Activated CD4-positive, alpha-beta T cell treated with anti-CD3 and anti-CD28 coated beads for 4 hours (primary cell): ENCODE data around the gene TMPRSS9.
"Not testable (repeated sequence)": the region's sequence is repeated elsewhere in the genome, so short reads cannot be mapped to it uniquely, and the experiment has no call there.

Experiments
- DNase-seq, 2 donors: peaks; one replicate each; pipeline ENCODE4 v3.0.0-alpha.2; 2020

TMPRSS9 gene

DNA sequence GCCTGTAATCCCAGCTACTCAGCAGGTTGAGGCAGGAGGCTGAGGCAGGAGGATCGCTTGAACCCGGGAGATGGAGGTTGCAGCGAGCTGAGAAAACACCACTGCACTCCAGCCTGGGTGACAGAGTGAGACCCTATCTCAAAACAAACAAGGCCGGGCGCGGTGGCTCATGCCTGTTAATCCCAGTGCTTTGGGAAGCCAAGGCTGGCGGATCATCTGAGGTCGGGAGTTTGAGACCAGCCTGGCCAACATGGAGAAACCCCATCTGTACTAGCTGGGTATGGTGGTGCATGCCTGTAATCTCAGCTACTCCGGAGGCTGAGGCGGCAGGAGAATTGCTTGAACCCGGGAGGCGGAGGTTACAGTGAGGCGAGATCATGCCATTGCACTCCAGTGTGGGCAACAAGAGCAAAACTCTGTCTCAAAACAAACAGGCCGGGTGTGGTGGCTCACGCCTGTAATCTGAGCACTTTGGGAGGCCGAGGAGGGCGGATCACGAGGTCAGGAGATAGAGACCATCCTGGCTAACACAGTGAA, 35.3 kb downstream of the TMPRSS9 start:
- DNase-seq: not testable (repeated sequence)

DNA sequence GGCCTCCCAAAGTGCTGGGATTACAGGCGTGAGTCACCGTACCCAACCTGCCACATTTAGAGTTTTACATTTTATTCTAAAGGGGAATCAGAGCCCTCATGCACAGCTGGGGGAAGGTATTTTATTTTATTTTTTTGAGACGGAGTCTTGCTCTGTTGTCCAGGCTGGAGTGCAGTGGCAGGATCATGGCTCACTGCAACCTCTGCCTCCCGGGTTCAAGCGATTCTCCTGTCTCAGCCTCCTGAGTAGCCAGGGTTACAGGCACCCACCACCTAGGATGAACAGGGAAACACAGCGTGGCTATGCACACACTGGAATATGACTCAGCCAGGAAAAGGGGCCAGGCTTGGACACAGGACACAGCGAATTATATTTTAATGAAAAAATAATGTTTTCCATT, 37.1 kb downstream of the TMPRSS9 start:
- not testable (repeated sequence) for DNase-seq

DNA sequence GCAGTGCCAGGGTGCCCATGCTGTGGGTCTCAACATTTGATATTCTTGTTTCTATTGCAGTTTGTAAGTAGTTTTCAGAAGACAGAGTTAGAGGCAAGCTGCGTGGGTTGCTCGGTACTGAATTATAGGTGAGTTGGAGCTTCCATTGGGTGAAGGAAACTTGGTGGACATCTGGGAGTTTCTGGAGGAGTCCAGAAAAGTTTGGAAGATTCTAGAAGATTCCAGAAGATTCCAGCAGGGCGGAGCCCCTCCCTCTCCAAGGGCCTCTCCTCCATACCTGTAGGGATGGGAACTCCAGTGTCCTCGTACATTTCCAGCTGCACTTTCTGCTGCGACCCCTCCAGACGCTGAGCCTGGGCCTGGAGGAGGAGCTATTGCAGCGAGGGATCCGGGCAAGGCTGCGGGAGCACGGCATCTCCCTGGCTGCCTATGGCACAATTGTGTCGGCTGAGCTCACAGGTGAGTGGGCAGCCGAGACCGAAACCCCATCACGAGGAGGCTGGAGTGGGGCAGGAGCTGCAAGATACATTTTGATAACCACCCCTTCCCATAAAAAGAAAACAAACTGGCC, 38.8 kb downstream of the TMPRSS9 start:
- DNase-seq: no peak

DNA sequence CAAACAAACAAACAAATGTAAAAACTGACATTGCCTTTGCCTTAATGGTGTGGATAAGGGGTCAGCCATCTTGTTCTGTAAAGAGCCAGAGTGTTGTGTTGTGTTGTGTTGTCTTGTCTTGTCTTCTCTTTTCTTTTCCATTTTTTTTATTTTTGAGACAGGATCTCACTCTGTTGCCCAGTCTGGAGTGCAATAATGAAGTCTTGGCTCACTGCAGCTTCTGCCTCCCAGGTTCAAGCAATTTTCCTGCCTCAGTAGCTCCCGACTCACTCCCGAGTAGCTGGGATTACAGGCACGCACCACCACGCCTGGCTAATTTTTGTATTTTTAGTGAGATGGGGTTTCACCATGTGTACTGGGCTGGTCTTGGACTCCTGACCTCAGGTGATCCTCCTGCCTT, 39.5 kb downstream of the TMPRSS9 start:
- no peak for DNase-seq

DNA sequence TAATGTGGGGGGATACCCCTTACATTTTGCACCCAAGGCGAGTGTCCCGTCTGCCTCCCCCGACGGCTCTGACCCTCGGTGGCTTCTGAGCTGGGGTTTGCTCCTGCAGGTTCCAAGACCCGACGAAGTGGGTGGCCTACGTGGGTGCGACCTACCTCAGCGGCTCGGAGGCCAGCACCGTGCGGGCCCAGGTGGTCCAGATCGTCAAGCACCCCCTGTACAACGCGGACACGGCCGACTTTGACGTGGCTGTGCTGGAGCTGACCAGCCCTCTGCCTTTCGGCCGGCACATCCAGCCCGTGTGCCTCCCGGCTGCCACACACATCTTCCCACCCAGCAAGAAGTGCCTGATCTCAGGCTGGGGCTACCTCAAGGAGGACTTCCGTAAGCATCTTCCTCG, 48.2 kb downstream of the TMPRSS9 start:
- DNase-seq: no peak

DNA sequence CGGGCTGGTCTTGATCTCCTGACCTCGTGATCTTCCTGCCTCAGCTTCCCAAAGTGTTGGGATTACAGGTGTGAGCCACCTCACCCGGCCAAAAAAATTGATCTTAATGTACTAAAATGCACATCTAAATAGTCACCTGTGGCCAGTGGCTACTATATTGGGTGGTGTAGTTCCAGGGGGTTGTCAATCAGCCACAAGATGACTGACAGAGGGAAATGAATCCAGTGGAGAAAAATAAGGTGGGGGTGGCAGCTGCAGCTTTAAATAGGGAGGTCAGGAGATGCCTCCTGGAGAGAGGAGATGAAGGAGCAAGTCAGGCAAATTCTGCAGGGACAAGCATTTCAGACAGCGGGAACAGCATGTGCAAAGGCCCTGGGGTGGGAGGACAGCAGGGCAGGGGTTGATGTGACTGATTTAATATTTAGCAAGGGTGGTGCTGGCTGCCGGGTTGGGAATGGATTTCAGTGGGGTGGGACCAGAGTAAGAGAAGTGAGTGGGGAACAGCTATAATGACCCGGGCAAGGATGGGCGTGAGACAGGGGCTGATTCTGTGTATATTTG, 49.4 kb downstream of the TMPRSS9 start:
- no peak for DNase-seq

DNA sequence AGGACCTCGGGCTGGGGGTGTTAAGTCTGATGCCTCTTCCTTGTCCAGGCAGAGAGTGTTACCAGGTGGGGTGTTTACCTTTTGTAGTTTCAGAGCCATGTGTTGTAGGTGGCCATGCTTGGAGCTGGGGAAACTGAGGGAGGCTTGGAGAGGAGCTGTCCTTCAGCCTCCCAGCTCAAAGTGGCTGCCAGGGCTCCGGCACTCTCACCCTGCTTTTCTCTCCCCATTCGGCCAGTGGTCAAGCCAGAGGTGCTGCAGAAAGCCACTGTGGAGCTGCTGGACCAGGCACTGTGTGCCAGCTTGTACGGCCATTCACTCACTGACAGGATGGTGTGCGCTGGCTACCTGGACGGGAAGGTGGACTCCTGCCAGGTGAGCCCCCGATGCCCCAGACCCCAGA, 50.0 kb downstream of the TMPRSS9 start:
- no peak for DNase-seq

DNA sequence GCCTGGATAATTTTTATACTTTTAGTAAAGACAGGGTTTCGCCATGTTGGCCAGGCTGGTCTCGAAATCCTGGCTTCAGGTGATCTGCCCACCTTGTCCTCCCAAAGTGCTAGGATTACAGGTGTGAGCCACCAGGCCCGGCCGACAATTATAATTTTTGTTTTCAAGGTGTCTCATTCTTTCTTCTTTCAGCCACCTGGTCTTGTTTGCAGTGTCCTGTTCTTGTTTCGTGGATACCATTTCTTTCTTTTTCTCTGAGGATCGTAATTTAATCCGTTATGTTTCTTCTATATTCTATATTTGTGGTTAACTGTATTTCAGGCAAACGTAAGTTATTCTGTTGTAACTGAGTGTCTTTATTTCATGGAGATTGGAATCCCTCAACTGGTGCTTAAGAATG, 51.6 kb downstream of the TMPRSS9 start:
- DNase-seq: no peak

DNA sequence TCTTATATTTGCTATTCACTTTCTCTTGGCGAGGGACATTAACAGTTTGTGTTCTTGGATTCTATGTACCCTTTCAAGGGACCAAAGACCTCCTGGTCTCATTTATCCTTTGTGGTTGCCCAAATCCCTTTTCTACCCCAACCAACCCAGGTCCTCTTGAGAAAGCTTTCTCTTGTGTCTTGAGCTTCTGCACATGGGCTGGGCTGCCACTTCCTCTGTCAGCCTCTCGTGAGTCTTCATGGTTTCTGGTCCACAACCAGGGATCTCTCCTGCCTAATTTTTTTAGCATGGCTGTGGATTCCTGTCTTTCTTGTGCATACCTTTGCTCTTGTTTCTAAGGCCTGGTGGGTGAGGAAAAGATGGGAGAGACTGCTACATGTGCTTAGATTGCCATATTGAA, 52.4 kb downstream of the TMPRSS9 start:
- no peak for DNase-seq

DNA sequence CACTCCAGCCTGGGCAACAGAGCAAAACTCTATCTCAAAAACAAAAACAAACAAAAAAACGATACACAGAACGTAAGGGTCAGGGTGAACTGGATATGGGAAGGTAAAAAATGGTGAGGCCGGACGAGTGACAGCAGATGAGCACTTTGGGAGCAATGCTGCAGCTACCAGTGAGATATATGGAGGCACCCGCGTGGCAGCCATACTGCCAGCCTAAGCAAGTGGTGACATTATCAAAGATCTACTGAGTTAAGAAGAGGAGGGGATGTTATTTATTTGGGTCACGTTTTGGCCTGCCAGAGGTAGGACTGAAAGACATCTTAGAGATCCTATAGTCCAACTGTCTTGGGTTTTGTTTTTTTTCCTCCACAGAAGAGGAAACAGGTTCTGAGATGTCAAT, 53.1 kb downstream of the TMPRSS9 start:
- no peak for DNase-seq

DNA sequence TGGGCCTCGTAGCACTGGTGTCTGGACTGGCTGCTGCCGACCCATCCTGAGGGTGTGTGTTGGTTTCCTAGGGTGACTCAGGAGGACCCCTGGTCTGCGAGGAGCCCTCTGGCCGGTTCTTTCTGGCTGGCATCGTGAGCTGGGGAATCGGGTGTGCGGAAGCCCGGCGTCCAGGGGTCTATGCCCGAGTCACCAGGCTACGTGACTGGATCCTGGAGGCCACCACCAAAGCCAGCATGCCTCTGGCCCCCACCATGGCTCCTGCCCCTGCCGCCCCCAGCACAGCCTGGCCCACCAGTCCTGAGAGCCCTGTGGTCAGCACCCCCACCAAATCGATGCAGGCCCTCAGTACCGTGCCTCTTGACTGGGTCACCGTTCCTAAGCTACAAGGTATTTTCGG, 53.6 kb downstream of the TMPRSS9 start:
- no peak for DNase-seq

DNA sequence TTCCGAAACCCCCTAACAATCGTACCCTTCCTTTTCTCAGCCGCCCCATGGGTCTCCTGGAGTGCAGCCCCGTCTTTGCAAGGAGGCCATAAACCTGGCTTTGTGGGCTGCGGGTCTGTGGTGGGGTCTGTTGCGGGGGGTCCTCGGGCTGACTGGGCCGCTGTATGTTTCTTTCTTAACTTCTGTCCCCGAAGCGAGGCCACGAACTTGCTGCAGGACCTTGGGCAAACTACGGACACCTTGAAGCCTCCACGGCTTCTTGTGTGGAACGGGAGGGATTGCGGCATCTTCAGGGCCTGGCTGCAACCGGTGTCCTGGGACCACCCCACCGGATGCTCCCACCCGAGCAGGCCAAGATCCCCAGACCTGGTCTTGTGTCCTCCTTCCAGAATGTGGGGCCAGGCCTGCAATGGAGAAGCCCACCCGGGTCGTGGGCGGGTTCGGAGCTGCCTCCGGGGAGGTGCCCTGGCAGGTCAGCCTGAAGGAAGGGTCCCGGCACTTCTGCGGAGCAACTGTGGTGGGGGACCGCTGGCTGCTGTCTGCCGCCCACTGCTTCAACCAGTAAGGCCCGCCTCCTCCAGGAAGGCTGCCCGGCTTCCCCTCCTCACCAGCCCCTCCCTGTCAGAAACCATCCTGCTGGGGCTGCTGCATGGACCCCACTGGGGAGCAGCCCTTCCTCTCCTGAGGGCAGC, 55.4 kb downstream of the TMPRSS9 start:
- no peak for DNase-seq

DNA sequence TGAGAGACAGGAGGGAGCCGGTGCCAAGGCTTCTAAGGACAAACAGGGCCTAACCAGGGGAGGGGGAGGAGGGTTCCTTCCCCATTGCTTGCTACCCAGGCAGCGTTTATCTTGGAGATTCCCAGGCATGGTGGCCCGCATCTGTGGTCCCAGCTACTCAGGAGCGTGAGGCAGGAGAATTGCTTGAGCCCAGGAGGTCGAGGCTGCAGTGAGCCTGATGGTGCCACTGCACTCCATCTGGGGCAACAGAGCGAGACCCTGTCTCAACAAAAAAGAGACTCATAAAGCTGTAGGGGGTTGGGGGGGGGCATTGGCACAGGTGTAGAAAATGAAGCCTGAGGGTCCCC, 55.9 kb downstream of the TMPRSS9 start:
- DNase-seq: no peak

DNA sequence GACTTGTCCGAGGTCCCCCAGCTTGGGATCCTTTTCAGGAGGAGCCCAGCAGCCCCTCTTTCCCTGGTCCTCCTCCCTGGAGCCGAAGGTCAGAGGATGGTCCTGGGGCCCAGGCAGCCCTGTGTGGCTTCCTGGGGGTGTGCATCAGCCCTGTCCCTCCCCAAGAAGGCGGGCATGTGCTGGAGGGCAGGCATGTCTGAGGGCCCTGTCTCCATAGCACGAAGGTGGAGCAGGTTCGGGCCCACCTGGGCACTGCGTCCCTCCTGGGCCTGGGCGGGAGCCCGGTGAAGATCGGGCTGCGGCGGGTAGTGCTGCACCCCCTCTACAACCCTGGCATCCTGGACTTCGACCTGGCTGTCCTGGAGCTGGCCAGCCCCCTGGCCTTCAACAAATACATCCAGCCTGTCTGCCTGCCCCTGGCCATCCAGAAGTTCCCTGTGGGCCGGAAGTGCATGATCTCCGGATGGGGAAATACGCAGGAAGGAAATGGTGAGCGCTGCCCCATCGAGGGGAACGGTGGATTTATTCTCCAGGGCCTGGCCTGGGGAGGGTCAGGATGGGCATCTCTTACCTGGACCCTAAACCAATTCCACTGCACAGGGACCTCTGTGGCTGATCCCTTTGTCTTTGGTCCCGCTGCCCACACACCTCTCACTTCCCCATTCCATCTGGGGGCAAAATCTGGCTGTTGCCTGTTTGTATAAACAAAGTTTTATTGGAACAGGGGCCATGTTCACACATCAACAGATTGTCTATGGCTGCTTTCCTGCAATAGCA, 56.4 kb downstream of the TMPRSS9 start:
- no peak for DNase-seq

DNA sequence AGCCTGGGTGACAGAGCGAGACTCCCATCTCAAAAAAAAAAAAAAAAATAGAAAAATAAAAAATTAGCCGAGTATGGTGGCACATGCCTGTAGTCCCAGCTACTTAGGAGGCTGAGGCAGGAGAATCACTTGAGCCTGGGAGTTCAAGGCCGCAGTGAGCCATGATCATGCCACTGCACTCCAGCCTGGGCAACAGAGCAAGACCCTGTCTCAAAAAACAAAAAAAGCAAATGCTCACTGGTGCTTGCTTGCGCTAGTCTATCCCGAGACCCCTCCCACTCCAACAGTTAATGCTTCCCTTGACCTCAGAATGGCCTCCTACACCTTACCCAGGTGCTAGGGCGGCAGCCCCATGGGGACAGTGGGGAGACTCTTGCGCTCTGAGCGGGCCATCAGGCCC, 57.4 kb downstream of the TMPRSS9 start:
- DNase-seq: not testable (repeated sequence)

DNA sequence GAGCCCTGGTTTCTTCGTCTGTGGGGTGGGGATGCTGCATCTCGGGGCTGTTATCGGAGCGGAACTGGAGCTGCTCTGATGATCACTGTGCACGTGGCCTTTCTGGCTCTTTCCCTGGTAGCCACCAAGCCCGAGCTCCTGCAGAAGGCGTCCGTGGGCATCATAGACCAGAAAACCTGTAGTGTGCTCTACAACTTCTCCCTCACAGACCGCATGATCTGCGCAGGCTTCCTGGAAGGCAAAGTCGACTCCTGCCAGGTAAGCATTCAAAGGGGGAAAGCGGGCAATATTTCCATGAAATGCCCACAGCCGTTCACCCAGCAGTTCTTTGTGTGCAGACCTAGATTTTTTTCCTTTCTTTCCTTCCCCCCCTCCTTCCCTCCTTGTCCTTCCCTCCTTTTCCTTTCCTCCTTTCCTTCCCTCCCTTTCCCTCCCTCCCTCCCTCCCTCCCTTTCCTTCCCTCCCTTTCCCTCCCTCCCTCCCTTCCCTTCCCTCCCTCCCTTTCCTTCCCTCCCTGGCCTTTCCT, 57.9 kb downstream of the TMPRSS9 start:
- DNase-seq: no peak

DNA sequence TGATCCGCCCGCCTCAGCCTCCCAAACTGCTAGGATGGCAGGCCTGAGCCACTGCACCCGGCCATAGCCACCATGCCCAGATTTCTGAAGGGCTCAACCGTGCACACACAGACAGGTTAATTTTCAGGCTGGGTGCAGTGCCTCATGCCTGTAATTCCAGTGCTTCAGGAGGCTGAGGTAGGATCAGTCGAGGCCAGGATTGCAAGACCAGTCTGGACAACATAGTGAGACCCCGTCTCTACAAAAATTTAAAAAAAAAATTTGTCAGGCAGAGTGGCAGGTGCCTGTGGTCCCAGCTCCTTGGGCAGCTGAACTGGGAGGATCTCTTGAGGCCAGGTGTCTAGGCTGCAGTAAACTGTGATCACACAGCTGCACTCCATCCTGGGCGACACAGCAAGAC, 59.7 kb downstream of the TMPRSS9 start:
- no peak for DNase-seq

DNA sequence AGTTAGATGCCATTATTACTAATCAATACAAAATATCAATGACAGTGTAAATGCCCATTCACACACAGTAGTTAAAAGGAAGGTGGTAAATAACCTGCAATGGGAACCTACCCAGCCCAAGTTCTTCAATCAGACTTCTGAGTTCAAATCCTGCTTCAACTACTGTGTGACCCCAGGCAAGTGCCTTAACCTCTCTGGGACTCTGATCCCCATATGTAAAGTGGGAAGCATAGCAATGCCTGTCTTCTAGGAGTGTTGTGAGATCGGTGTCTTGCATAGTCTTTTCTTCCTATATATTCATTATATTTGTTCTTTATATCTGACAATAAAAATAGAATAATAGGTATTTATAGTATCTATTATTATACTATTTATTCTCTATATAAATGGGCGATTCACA, 60.4 kb downstream of the TMPRSS9 start:
- no peak for DNase-seq

DNA sequence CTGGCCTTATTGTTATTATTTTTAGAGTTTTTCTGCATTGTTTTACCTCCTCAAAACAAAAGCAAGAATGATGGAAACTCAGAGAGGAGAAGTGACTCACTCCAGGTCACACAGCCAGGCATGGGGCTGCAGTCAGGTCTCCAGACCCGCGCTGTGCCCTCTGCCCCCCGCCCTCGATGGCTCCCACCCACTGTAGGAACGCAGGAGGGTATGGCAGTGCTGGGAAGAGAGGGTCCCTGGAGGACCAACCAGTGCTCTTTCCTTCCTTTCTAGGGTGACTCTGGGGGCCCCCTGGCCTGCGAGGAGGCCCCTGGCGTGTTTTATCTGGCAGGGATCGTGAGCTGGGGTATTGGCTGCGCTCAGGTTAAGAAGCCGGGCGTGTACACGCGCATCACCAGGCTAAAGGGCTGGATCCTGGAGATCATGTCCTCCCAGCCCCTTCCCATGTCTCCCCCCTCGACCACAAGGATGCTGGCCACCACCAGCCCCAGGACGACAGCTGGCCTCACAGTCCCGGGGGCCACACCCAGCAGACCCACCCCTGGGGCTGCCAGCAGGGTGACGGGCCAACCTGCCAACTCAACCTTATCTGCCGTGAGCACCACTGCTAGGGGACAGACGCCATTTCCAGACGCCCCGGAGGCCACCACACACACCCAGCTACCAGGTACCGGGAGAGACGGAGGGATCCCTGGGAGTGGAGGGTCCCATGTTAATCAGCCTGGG, 61.7 kb downstream of the TMPRSS9 start:
- DNase-seq: no peak

DNA sequence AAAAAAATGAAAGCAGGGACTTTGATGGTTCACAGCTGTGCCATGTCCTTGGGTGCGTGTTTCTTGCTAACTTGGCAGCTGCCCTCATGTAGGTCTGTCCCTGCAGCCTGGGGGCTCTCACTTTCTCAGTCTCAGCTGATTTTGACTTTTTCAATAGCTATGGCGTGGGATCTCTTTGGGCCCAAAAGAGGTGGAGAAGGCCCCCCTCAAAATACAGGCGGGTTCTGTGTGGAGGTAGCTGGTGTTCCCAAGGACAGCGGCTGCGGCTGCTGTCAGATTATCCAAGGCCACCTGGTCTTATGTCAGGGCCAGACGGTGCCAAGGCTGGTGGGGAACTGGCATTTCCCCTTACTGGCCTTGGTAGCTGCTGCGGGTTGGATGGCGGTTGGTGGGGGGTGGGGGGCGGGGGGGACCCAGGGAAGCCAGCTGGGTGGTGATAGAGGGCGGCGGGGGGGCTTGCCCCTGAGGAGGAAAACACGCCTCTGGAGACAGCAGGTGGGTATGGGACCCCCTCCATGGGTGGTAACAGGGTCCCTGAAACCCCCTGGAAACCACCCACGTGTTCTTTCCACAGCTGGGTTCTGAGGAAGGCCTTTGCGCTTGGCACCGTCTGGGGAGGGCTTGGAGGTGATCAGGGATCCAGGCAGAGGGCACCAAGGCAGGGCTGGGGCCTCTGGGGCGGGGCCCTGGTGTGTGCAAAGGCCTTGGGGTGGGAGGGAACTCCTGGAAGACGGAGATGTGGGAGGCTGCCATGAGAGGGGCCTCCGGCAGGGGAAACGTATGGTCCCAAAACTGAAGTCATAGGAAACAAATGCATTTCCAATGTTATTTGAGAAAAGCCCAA, 63.2 kb downstream of the TMPRSS9 start:
- DNase-seq: no peak

DNA sequence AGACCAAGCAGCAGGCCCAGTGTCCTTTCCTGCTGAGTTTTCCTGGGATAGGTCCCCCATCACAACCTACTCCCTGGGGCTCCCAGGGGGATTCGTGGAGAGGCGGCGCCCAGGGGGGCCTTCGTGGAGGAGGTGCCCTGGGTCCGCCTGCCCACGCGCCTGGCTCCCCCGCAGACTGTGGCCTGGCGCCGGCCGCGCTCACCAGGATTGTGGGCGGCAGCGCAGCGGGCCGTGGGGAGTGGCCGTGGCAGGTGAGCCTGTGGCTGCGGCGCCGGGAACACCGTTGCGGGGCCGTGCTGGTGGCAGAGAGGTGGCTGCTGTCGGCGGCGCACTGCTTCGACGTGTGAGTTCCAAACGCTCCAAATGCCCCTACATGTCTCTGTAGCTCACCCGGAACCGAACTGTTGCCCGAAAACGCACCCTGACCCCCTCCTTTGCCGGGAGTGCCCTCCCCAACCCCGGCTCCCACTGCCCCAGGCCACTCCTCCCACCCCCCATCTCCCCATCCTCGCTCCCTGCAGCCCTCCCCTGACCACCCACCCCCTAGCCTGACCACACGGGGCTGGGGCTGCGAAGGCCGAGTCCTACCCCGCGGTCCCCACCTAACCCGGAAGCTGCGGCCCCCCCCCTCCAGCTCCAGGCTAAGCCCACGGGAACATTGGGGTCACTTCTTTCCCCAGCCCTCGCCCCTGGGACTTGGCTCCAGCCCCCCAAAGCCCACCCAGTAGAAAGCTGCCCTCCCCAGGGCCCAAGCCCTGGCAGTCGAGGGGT, 64.0 kb downstream of the TMPRSS9 start:
- no peak for DNase-seq
